K562 (cell line): ENCODE measurements around the gene SHANK3. TPM values are rescaled to one million over a fixed set of nuclear protein-coding genes. Genes with fewer than 3 reads are reported as not detected.

Experiments used
- ATAC-seq: fragments of 200-7000 bp; cut with Tn5 transposase; 3 replicates; pipeline ENCODE4 v1.9.1; 2020; ENCODE audit warnings: moderate library complexity
- BruUV-seq: library from RNA; stranded (reverse); fragments of 400-500 nt; replicated peaks from 2 replicates; lab custom pipeline; 2021; lab: Mats Ljungman, UMichigan
- CTCF ChIA-PET: fragments of 300-600 bp; formaldehyde crosslinking; extraction: SDS; loops from one replicate; lab custom pipeline; 2021; ENCODE audit warnings: low intra/inter-chr PET ratio; lab: Yijun Ruan, JAX
- POLR2A ChIA-PET: fragments of 300-600, 350-650 bp; sonication (Branson Sonifier 250); formaldehyde crosslinking; extraction: SDS; loops from one replicate; lab custom pipeline; 2021; ENCODE audit warnings: antibody characterized with exemption, inconsistent platforms; lab: Yijun Ruan, JAX
- DNase-seq, 4 experiments: peaks; one replicate each; pipeline versions ENCODE4 v3.0.0 to v3.0.0-alpha.2; 2011 to 2018; ENCODE audit warnings: low spot score in 3 of 4, mixed read lengths in 3 of 4; ENCODE audit errors: extremely low read depth in 1 of 4
- FAIRE-seq: peaks from 2 replicates; lab custom pipeline; 2011; peaks lifted over from hg19 to GRCh38; lab: Jason Lieb, UNC
- H2AFZ ChIP-seq: 2 replicates; pipeline ENCODE4 v1.6.0; 2011; ENCODE audit warnings: low read depth, low read length, control low read depth, inconsistent platforms
- H3K27ac ChIP-seq: fragments of 200-600 bp; 3 replicates; pipeline ENCODE4 v1.8.0; 2011; ENCODE audit warnings: low read depth, mild to moderate bottlenecking, control low read depth, inconsistent platforms, low read length, moderate library complexity, mixed read lengths; ENCODE audit errors: extremely low read depth
- H3K27me3 ChIP-seq, 2 experiments: fragments of 300-600 bp in 1 of 2; 2 replicates in 1 of 2; 3 replicates in 1 of 2; pipeline versions ENCODE4 v1.6.0 to v1.8.0; 2011; ENCODE audit warnings: inconsistent platforms in 2 of 2, low read length in 2 of 2, mild to moderate bottlenecking in 1 of 2, mixed read lengths in 1 of 2, moderate library complexity in 1 of 2; ENCODE audit not compliant: control insufficient read depth in 2 of 2, insufficient read depth in 2 of 2
- H3K36me3 ChIP-seq: fragments of 300-600 bp; 3 replicates; pipeline ENCODE4 v1.8.0; 2011; ENCODE audit warnings: mild to moderate bottlenecking, low read length, inconsistent platforms; ENCODE audit not compliant: control insufficient read depth, insufficient read depth
- H3K4me1 ChIP-seq, 2 experiments: fragments of 200-600 bp in 1 of 2; replicated peaks in 1 of 2; 2 replicates in 1 of 2; 3 replicates in 1 of 2; pipeline versions ENCODE4 v1.5.1 to v1.8.0; 2011; ENCODE audit warnings: inconsistent platforms in 2 of 2, low read length in 2 of 2, mild to moderate bottlenecking in 1 of 2, mixed read lengths in 1 of 2, moderate library complexity in 1 of 2; ENCODE audit not compliant: control insufficient read depth in 2 of 2, insufficient read depth in 2 of 2
- H3K4me2 ChIP-seq: 2 replicates; pipeline ENCODE4 v1.6.1; 2011; ENCODE audit warnings: low read length, control low read depth, inconsistent platforms, mixed read lengths; ENCODE audit not compliant: insufficient read depth
- H3K4me3 ChIP-seq: fragments of 200-600 bp; sonication (generic), shearing (Covaris generic); 2 replicates; pipeline ENCODE4 v1.5.1; 2016; ENCODE audit warnings: control low read depth, inconsistent platforms
- H3K79me2 ChIP-seq: fragments of 200-600 bp; 3 replicates; pipeline ENCODE4 v1.8.0; 2011; ENCODE audit warnings: low read length, inconsistent platforms; ENCODE audit not compliant: control insufficient read depth, insufficient read depth
- H3K9ac ChIP-seq, 2 experiments: 2 replicates each; pipeline versions ENCODE4 v1.6.0 to v1.6.1; 2011; ENCODE audit warnings: low read depth in 2 of 2, low read length in 2 of 2, control low read depth in 1 of 2, inconsistent platforms in 1 of 2, mild to moderate bottlenecking in 1 of 2, mixed read lengths in 1 of 2; ENCODE audit not compliant: insufficient read depth in 1 of 2
- H3K9me1 ChIP-seq: one replicate; pipeline ENCODE4 v1.6.0; 2011; ENCODE audit warnings: inconsistent platforms, mild to moderate bottlenecking, low read length, moderate library complexity; ENCODE audit not compliant: control insufficient read depth, insufficient read depth
- H3K9me3 ChIP-seq: replicated peaks from 2 replicates; pipeline ENCODE4 v1.5.1; 2011; ENCODE audit warnings: low read depth, low read length, inconsistent platforms; ENCODE audit not compliant: control insufficient read depth, insufficient read depth
- H4K20me1 ChIP-seq: replicated peaks from 2 replicates; pipeline ENCODE4 v1.6.1; 2011; ENCODE audit warnings: low read length, inconsistent platforms, mixed read lengths; ENCODE audit not compliant: control insufficient read depth, insufficient read depth
- ADNP ChIP-seq: fragments of 200-800 bp; sonication (Bioruptor generic); IDR thresholded peaks from 2 replicates; pipeline ENCODE4 v1.6.1; 2016; ENCODE audit warnings: missing genetic modification characterization, missing compliant biosample characterization
- AFF4 ChIP-seq: sonication (generic); formaldehyde crosslinking; IDR thresholded peaks from 2 replicates; pipeline ENCODE4 v1.8.0; 2023; ENCODE audit warnings: mild to moderate bottlenecking, missing genetic modification reagents
- CEBPG ChIP-seq, 3 experiments: fragments of 200-800 bp in 1 of 3; sonication (Bioruptor generic) in 1 of 3; sonication (generic) in 1 of 3; formaldehyde crosslinking in 1 of 3; IDR thresholded peaks in 2 of 3; conservative IDR thresholded peaks in 1 of 3; 2 replicates each; pipeline versions ENCODE4 v1.6.1 to v1.8.0; 2016 to 2022; ENCODE audit warnings: missing compliant biosample characterization in 2 of 3, missing genetic modification characterization in 2 of 3, mild to moderate bottlenecking in 1 of 3, missing genetic modification reagents in 1 of 3
- E2F8 ChIP-seq: fragments of 450-650 bp; IDR thresholded peaks from 2 replicates; pipeline ENCODE4 v1.7.1; 2018; ENCODE audit warnings: mild to moderate bottlenecking, low read depth; ENCODE audit not compliant: partially characterized antibody
- HDAC6 ChIP-seq: IDR thresholded peaks from 2 replicates; pipeline ENCODE4 v1.6.1; 2012; ENCODE audit warnings: low read depth, mild to moderate bottlenecking, control low read depth, inconsistent platforms, low read length, moderate library complexity
- IRF1 ChIP-seq: sonication (generic); formaldehyde crosslinking; IDR thresholded peaks from 2 replicates; pipeline ENCODE4 v1.8.0; 2022; ENCODE audit warnings: missing genetic modification reagents, mild to moderate bottlenecking, borderline replicate concordance
- NR0B1 ChIP-seq: fragments of 450-650 bp; IDR thresholded peaks from one replicate; pipeline ENCODE4 v1.6.1; 2018; ENCODE audit warnings: mild to moderate bottlenecking, moderate library complexity; ENCODE audit not compliant: partially characterized antibody
- POLR2A ChIP-seq: fragments of 450-650 bp; conservative IDR thresholded peaks from 2 replicates; pipeline ENCODE4 v1.6.1; 2016
- POLR2H ChIP-seq: IDR thresholded peaks from 2 replicates; pipeline ENCODE4 v1.6.1; 2016; ENCODE audit warnings: missing genetic modification characterization, low read depth, mild to moderate bottlenecking, control low read depth, missing compliant biosample characterization, moderate library complexity
- SMARCC2 ChIP-seq: fragments of 450-650 bp; IDR thresholded peaks from 2 replicates; pipeline ENCODE4 v1.6.1; 2017; ENCODE audit warnings: antibody characterized with exemption, moderate library complexity, mild to moderate bottlenecking, low read depth
- TEAD2 ChIP-seq: fragments of 450-650 bp; IDR thresholded peaks from 2 replicates; pipeline ENCODE4 v1.6.1; 2016; ENCODE audit warnings: missing genetic modification characterization, control low read depth, missing compliant biosample characterization
- WGBS: fragments of 100-300 bp; shearing (Covaris generic); methylation state at CpG from one replicate; pipeline ENCODE4 v1.1.6; 2016; ENCODE audit warnings: low coverage, mixed read lengths; ENCODE audit not compliant: insufficient coverage; ENCODE audit errors: missing lambda C conversion rate; 5-methylcytosine and 5-hydroxymethylcytosine counted together
- in situ Hi-C: fragments of 300-500 bp; cut with MboI; formaldehyde crosslinking; loops from 4 replicates; pipeline ENCODE4 v1.15.0; 2018; ENCODE audit warnings: inconsistent platforms, mixed read lengths
- intact Hi-C: fragments of 100-400 bp; cut with micrococcal nuclease; formaldehyde crosslinking; loops from 2 replicates; pipeline ENCODE4 v1.14.2; 2022
- polyA plus RNA-seq, 8 experiments: library from polyadenylated mRNA; depleted of rRNA in 4 of 8; stranded (reverse) in 5 of 8; unstranded in 3 of 8; fragments of >200 nt; fragmentation: Nextera tagmentation in 2 of 8; fragmentation: Illumina TruSeq in 1 of 8; extraction: Ambion mirVana in 2 of 8; extraction: Trizol in 1 of 8; gene quantifications; 2 replicates each; pipeline versions ENCODE4 v1.2.1 to v1.2.3, GENCODE V29; 2011 to 2014; ENCODE audit warnings: inconsistent platforms in 1 of 8, missing spikeins in 1 of 8
- total RNA-seq, 7 experiments: library from RNA; depleted of rRNA in 6 of 7; stranded (reverse); fragments of >200 nt in 6 of 7; fragmentation: Illumina TruSeq in 2 of 7; extraction: Trizol in 2 of 7; gene quantifications; 2 replicates each; pipeline versions ENCODE4 v1.2.1 to v1.2.3, GENCODE V29; 2011 to 2021; ENCODE audit warnings: low replicate concordance in 1 of 7

SHANK3 gene
- total and polyA plus RNA-seq, 9 of the 15 experiments (the other 6 are each of a cell fraction or from before 2014, with no cell fraction given) = 0.01 to 0.07 (median 0.03) TPM; not detected in 6

GRCh38 chr22:50722048-50722701, 49.6 kb downstream of the SHANK3 start:
- Histone ChIP-seq H4K20me1 (0 out of 2 replicates have a peak, but pooled peaks cover 5% of the 10 kb centered on the region), H2AFZ (no peak overlapping the region), H3K27me3 (peaks cover 14 to 72% of the 10 kb centered on the region in 2 experiments; a peak in 3 of 5 replicates), H3K36me3 (no peaks in the 10 kb centered on the region), H3K79me2 (no peaks in the 10 kb centered on the region), H3K27ac (no peak overlapping the region), H3K9me1 (no peaks in the 10 kb centered on the region), H3K4me3 (no peak overlapping the region), H3K4me1 (0 out of 5 replicates have a peak, but pooled peaks cover 0 to 3% of the 10 kb centered on the region in 2 experiments), H3K9me3 (no peaks in the 10 kb centered on the region), H3K9ac (no peak overlapping the region), H3K4me2 (no peak overlapping the region)
- intact Hi-C loops (no loop called here), in situ Hi-C loops (no loop called here)
- CTCF ChIA-PET = no interaction called here
- no peak for ATAC-seq
- FAIRE-seq = no peak
- no TSS peak for BruUV-seq
- POLR2A ChIA-PET = interaction anchor here (0.5 kb wide), 1 partner anchor 143 kb away, joined by 3 read pairs; no protein-coding TSS in a partner anchor
- 23% methylated on average over 5 of the region's 33 CpGs for WGBS
- no peak for DNase-seq
- TF ChIP-seq NR0B1 = no peak
- TF ChIP-seq HDAC6 = no peak
- TF ChIP-seq TEAD2 (tag) = no peak
- no peak for TF ChIP-seq IRF1
- no peak for TF ChIP-seq POLR2A
- no peak for TF ChIP-seq POLR2H (tag)
- TF ChIP-seq SMARCC2 = no peak
- TF ChIP-seq CEBPG (CRISPR knock-in tag; IDR thresholded peaks at IDR 0.05) = no peak
- no peak for TF ChIP-seq CEBPG (tag; conservative IDR thresholded peaks at IDR 0.05 in 1 of 2, IDR thresholded peaks at IDR 0.05 in 1 of 2)
- TF ChIP-seq ADNP (tag) = no peak
- no peak for TF ChIP-seq E2F8
- TF ChIP-seq AFF4 (CRISPR knock-in tag) = no peak
